Liver (tissue), 9 donors: ENCODE measurements around the gene APP. TPM values are rescaled to one million over a fixed set of nuclear protein-coding genes. Genes with fewer than 3 reads are reported as not detected.

Source experiments
- DNase-seq: peaks from one replicate; pipeline ENCODE4 v3.0.0-alpha.2; 2017; ENCODE audit warnings: low spot score
- H3K27ac ChIP-seq, 2 donors: one replicate each; pipeline ENCODE4 v1.7.0; 2013; ENCODE audit warnings: inconsistent platforms in 2 of 2, low read length in 2 of 2, control low read depth in 1 of 2, low read depth in 1 of 2, mild to moderate bottlenecking in 1 of 2
- H3K27me3 ChIP-seq, 4 donors: one replicate each; pipeline versions ENCODE4 v1.6.1 to v1.7.0; 2013; ENCODE audit warnings: low read length in 3 of 4, inconsistent platforms in 1 of 4, mild to moderate bottlenecking in 1 of 4, moderate library complexity in 1 of 4; ENCODE audit not compliant: control insufficient read depth in 4 of 4, insufficient read depth in 4 of 4
- H3K36me3 ChIP-seq, 4 donors: one replicate each; pipeline versions ENCODE4 v1.6.1 to v1.7.0; 2013; ENCODE audit warnings: low read length in 3 of 4, mild to moderate bottlenecking in 3 of 4, low read depth in 1 of 4, moderate library complexity in 1 of 4; ENCODE audit not compliant: control insufficient read depth in 4 of 4, insufficient read depth in 3 of 4
- H3K4me1 ChIP-seq, 4 donors: one replicate each; pipeline versions ENCODE4 v1.6.1 to v1.7.0; 2013; ENCODE audit warnings: low read length in 3 of 4, mild to moderate bottlenecking in 3 of 4, moderate library complexity in 1 of 4; ENCODE audit not compliant: control insufficient read depth in 4 of 4, insufficient read depth in 4 of 4
- H3K4me3 ChIP-seq, 3 donors: one replicate each; pipeline versions ENCODE4 v1.6.1 to v1.7.0; 2013; ENCODE audit warnings: low read length in 3 of 3, control low read depth in 1 of 3, low read depth in 1 of 3, mild to moderate bottlenecking in 1 of 3
- H3K9ac ChIP-seq, 2 donors: one replicate each; pipeline ENCODE4 v1.7.0; 2013; ENCODE audit warnings: low read length in 2 of 2, mild to moderate bottlenecking in 2 of 2, moderate library complexity in 2 of 2, control low read depth in 1 of 2, low read depth in 1 of 2
- H3K9me3 ChIP-seq, 4 donors: one replicate each; pipeline versions ENCODE4 v1.6.1 to v1.7.0; 2013; ENCODE audit warnings: low read length in 3 of 4; ENCODE audit not compliant: control insufficient read depth in 4 of 4
- CTCF ChIP-seq: fragments of 150-350 bp; IDR thresholded peaks from 2 replicates; pipeline ENCODE4 v1.5.1; 2017; ENCODE audit warnings: improper control_type of control experiment, low read depth, low read length; ENCODE audit not compliant: missing input control
- EGR1 ChIP-seq, 2 donors: IDR thresholded peaks; 2 replicates each; pipeline ENCODE4 v1.6.1; 2016 to 2018; ENCODE audit warnings: antibody characterized with exemption in 2 of 2, low read depth in 2 of 2
- FOXA2 ChIP-seq: IDR thresholded peaks from 2 replicates; pipeline ENCODE4 v1.6.1; 2016; ENCODE audit warnings: antibody characterized with exemption
- HNF4G ChIP-seq: IDR thresholded peaks from 2 replicates; pipeline ENCODE4 v1.6.1; 2016; ENCODE audit warnings: antibody characterized with exemption
- MAX ChIP-seq: IDR thresholded peaks from 2 replicates; pipeline ENCODE4 v1.6.1; 2016; ENCODE audit warnings: antibody characterized with exemption
- NR2F2 ChIP-seq: IDR thresholded peaks from 2 replicates; pipeline ENCODE4 v1.6.1; 2016; ENCODE audit warnings: antibody characterized with exemption
- RAD21 ChIP-seq, 2 donors: IDR thresholded peaks; 2 replicates each; pipeline ENCODE4 v1.6.1; 2016; ENCODE audit warnings: antibody characterized with exemption in 2 of 2, mild to moderate bottlenecking in 2 of 2
- REST ChIP-seq: IDR thresholded peaks from 2 replicates; pipeline ENCODE4 v1.6.1; 2016; ENCODE audit warnings: antibody characterized with exemption, mild to moderate bottlenecking
- RXRA ChIP-seq, 2 donors: IDR thresholded peaks; 2 replicates each; pipeline ENCODE4 v1.6.1; 2017 to 2018; ENCODE audit warnings: antibody characterized with exemption in 2 of 2, mild to moderate bottlenecking in 1 of 2
- TAF1 ChIP-seq: conservative IDR thresholded peaks from 2 replicates; pipeline ENCODE4 v1.6.1; 2016; ENCODE audit warnings: antibody characterized with exemption, mild to moderate bottlenecking
- YY1 ChIP-seq: IDR thresholded peaks from 2 replicates; pipeline ENCODE4 v1.6.1; 2016; ENCODE audit warnings: antibody characterized with exemption, mild to moderate bottlenecking
- ZBTB33 ChIP-seq: IDR thresholded peaks from 2 replicates; pipeline ENCODE4 v1.6.1; 2016; ENCODE audit warnings: antibody characterized with exemption
- WGBS: extraction: QIAGEN DNeasy Blood & Tissue Kit; methylation state at CpG from one replicate; pipeline ENCODE4 v1.1.7; 2013; 5-methylcytosine and 5-hydroxymethylcytosine counted together
- polyA plus RNA-seq, 2 donors: library from polyadenylated mRNA; stranded (reverse) in 1 of 2; unstranded in 1 of 2; fragments of 200-250 nt in 1 of 2; fragments of >200 nt in 1 of 2; fragmentation: Nextera tagmentation in 1 of 2; extraction: Ambion mirVana in 1 of 2; gene quantifications; one replicate each; pipeline versions ENCODE4 v1.2.1 to v1.2.3, GENCODE V29; 2013 to 2015
- total RNA-seq, 2 donors: library from RNA; depleted of rRNA; stranded (reverse); fragments of >200 nt; gene quantifications; one replicate each; pipeline ENCODE4 v1.2.3, GENCODE V29; 2014
- donor health status: healthy.
- donor health status: healthy.
- donor health status: healthy.
- donor health status: healthy.
- donor health status: healthy.

APP gene
- total and polyA plus RNA-seq, 4 donors = 24.9 to 201 (median 111) TPM

- H3K9me3 ChIP-seq = no peaks in the 10 kb centered on the region
- H3K27me3 ChIP-seq = no peaks in the 10 kb centered on the region
- H3K4me1 ChIP-seq = peaks cover 0 to 5% (median 2%) of the 10 kb centered on the region in 4 donors
- TF ChIP-seq FOXA2 = no peak
- TF ChIP-seq EGR1 (IDR thresholded peaks at IDR 0.05; ENCODE audit: low read depth in 2 of 2) = no peak
- TF ChIP-seq TAF1 = no peak
- no peak for TF ChIP-seq MAX
- no peak for TF ChIP-seq ZBTB33
- TF ChIP-seq HNF4G = no peak
- no peak for TF ChIP-seq REST
- no peak for TF ChIP-seq RXRA (IDR thresholded peaks at IDR 0.05)
- TF ChIP-seq YY1 = no peak
- no peak overlapping the region for H3K27ac ChIP-seq
- WGBS = 88% methylated on average over 5 of the region's 5 CpGs
- H3K9ac ChIP-seq = no peak overlapping the region
- H3K4me3 ChIP-seq = no peak overlapping the region
- DNase-seq = no peak
- no peaks in the 10 kb centered on the region for H3K36me3 ChIP-seq
Measured at GRCh38 chr21:25903607-25904006, 267.0 kb downstream of the APP start.

- Histone ChIP-seq H3K4me3 (no peak overlapping the region), H3K27ac (no peak overlapping the region), H3K9ac (no peak overlapping the region), H3K36me3 (no peaks in the 10 kb centered on the region), H3K27me3 (no peaks in the 10 kb centered on the region), H3K4me1 (no peaks in the 10 kb centered on the region), H3K9me3 (no peaks in the 10 kb centered on the region)
- no peak for TF ChIP-seq MAX
- TF ChIP-seq CTCF = no peak
- no peak for TF ChIP-seq HNF4G
- TF ChIP-seq NR2F2 = no peak
- TF ChIP-seq RAD21 (IDR thresholded peaks at IDR 0.05) = no peak
- 77% methylated on average over 2 of the region's 2 CpGs for WGBS
- DNase-seq = no peak
Measured at GRCh38 chr21:25901330-25901979, 269.1 kb downstream of the APP start.
